NCI-H2107 treated with DMSO at 0.1 percent for 48 hours (cell line): ENCODE results near the gene NKX2-2.

Experiments
- DNase-seq: peaks from one replicate; lab custom pipeline; 2025; ENCODE audit not compliant: unreplicated experiment; lab: John Stamatoyannopoulos, UW

Gene NKX2-2

GRCh38 chr20:21513881-21514540 is at the start of gene NKX2-2:
Gene NKX2-2, minus strand, starts transcription at chr20:21514064. Its CDS starts 395 bp downstream, at chr20:21513669.
- DNase-seq: no peak

GRCh38 chr20:21562656-21563055 is 48.8 kb upstream of the NKX2-2 start:
- no peak for DNase-seq

GRCh38 chr20:21559305-21559704 is 45.4 kb upstream of the NKX2-2 start:
- no peak for DNase-seq

- no peak for DNase-seq
Observed at GRCh38 chr20:21557241-21558020, 43.6 kb upstream of the NKX2-2 start.

- no peak for DNase-seq
Observed at GRCh38 chr20:21556398-21556797, 42.5 kb upstream of the NKX2-2 start.

- no peak for DNase-seq
Observed at GRCh38 chr20:21555470-21556120, 41.7 kb upstream of the NKX2-2 start.

GRCh38 chr20:21554985-21555384 is 41.1 kb upstream of the NKX2-2 start:
- no peak for DNase-seq

- no peak for DNase-seq
Observed at GRCh38 chr20:21554376-21554890, 40.6 kb upstream of the NKX2-2 start.

- no peak for DNase-seq
Observed at GRCh38 chr20:21550587-21550986, 36.7 kb upstream of the NKX2-2 start.

GRCh38 chr20:21548390-21549035 is 34.6 kb upstream of the NKX2-2 start:
- no peak for DNase-seq

GRCh38 chr20:21546355-21546754 is 32.5 kb upstream of the NKX2-2 start:
- DNase-seq: no peak

- no peak for DNase-seq
Observed at GRCh38 chr20:21539512-21539911, 25.6 kb upstream of the NKX2-2 start.

- no peak for DNase-seq
Observed at GRCh38 chr20:21534886-21535285, 21.0 kb upstream of the NKX2-2 start.

GRCh38 chr20:21534453-21534852 is 20.6 kb upstream of the NKX2-2 start:
- DNase-seq: peak; percentile 63

GRCh38 chr20:21529863-21530262 is 16.0 kb upstream of the NKX2-2 start:
- DNase-seq: no peak

GRCh38 chr20:21528870-21529269 is 15.0 kb upstream of the NKX2-2 start:
- DNase-seq: no peak

- DNase-seq: no peak
Observed at GRCh38 chr20:21527908-21528307, 14.0 kb upstream of the NKX2-2 start.

- DNase-seq: no peak
Observed at GRCh38 chr20:21526776-21527175, 12.9 kb upstream of the NKX2-2 start.

- DNase-seq: no peak
Observed at GRCh38 chr20:21523895-21524294, 10.0 kb upstream of the NKX2-2 start.

GRCh38 chr20:21523281-21523868 is 9.5 kb upstream of the NKX2-2 start:
- DNase-seq: no peak
